Stimulated activated CD8-positive, alpha-beta memory T cell treated with anti-CD3 and anti-CD28 coated beads, Interleukin-15, amount 100 ng/mL, for 4 hours (primary cell): ENCODE data around the gene REM2.
A peak's percentile ranks its signal among the peaks of the same experiment; 100 is the strongest.

Source experiments
- DNase-seq, 2 donors: peaks; one replicate each; pipeline ENCODE4 v3.0.0-alpha.2; 2020; ENCODE audit warnings: low read depth in 2 of 2

The REM2 gene

DNA sequence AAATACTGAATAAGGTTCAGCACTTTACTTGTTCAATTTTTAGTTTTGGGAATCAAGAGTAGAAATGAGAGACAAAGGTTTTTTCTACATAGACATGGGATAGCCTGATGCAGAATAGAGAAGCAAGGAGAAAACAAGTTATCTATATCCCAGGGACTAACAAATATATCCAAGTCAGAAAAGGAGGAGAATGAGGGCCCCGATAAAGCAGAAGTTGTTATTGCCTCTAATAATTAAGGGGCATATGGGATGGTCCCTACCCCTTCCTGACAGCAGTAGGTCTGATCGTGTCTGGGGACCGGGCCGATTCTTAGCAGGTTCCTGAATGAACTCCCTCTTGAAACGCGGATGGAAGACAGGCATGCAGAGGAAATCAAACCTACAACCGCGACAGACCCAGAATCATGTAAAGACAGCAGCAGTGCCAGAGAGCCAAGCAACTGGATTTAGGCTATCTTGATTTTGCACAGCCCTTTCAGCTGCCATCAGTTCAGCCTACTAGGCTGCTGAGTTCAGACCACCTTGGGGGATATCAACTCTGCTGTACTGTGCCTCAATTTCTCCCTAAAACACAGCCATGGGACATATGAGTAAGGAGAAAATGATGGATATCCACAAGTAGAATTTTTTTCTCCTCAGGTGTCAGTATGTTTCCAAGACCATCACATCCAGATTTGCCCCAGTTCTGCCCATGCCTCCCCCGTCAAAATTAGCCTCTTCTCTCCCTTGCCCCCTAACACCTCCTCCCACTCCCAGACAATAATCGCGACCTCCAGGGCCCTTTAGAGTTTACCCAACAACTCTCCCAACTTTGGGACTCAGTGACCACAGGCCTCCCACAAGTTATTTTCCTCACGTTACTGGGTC lies 45.4 kb downstream of the REM2 start:
- DNase-seq: no peak

DNA sequence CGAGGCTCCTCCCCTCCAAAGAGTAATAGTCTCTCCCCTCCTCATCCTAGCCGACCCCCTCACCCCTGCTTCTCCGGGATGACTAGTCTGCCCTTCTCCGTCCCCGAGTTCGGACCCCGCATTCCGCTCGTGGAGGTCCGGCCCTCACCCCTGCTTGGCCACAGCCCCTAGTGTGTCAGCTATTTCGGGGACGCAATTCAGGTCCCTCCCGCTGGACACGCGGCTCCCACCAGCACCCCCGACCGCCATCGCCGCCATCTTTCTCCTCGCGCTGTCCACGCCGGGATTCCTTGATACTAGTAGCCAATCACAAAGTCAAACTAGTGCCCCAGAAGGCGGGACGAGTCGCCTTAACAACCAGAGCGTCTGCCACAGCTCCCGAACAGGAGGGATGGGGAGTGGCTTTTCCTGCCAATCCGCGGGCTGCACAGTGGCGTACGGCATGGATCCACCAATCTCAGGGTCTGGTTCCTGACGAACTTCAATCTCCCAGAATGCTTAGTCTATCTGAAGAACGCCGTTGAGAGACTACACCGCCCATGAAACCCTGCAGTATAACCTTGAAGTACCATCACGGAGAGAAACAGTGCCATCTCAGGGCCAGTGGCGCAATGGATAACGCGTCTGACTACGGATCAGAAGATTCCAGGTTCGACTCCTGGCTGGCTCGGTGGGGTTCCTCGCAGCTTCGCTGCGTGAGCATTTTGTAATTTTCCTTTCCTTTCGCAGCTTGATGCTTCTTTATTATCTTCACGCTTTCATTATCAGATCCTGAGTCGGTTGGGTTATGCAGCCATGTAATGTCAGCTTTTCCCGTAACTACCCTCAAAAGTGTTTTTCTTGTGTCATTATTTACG lies 46.3 kb downstream of the REM2 start, which contains the start of gene PRMT5:
TSS of gene PRMT5 (minus strand) at position 273 of the 857 bp plus-strand sequence. CDS start at position 258, 15 bp downstream.
- peak; percentile 95 to 97 for DNase-seq

DNA sequence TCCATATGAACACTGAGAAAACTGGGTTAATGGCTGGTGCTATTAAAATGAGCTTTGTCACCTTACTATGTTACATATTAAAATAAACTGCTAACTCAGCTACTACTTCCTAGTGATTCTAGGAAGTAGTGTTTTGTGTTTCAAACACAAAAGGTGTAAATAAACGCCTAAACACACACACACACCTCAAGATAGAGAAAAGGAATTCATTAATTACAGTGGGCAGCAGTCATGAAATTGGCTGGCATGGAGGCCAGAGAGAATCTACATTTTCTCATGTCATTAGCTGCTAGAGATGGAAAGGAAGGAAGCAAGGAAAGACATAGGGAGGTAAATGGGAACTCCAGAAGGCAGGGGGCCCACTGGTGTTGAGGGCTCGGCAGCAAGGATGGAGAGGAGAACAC lies 46.9 kb downstream of the REM2 start:
- DNase-seq: no peak

DNA sequence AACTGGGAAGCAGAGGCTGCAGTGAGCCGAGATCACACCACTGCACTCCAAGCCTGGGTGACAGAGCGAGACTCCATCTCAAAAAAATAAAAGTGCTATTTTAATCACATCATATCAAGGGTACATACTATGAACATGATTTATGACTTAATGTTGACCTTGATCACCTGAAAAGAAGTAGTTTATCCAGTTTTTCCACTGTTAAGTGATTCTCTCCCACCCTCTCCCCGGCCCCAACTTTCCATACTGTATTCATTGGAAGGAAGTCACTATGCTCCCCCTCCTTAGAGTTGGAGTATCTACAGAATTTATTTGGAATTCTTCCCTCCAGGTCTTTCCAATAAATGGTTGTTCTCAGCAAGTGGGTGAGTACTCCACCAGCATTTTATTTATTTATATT lies 49.1 kb downstream of the REM2 start:
- DNase-seq: no peak

DNA sequence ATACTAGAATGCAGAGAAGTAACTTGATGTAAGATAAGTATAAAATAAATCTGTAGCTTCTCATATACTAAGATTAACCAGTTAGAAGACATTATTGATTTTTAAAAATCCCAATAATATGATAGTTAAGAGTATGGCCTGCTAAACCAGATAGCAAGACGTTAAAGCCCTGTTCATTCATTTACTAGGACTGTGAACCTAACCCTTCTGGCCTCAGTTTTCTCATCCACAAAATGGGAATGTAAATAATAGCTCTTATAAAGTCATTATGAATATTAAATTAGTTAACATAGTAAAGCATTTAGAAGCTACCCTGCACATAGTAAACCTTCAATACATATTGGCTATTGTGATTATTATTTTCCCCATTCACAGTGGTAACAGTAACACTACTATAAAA lies 52.1 kb downstream of the REM2 start:
- DNase-seq: no peak
